Peyer's patch (tissue), 4 donors: ENCODE results near the gene SPATA2.

Experiments used
- POLR2A ChIP-seq, 2 donors: fragments of 450-650 bp; IDR thresholded peaks; one replicate each; pipeline ENCODE4 v1.5.1; 2017; ENCODE audit warnings: antibody characterized with exemption in 2 of 2, mild to moderate bottlenecking in 2 of 2, moderate library complexity in 2 of 2
- TF ChIP-seq, protein P1 (sequence below), 6 experiments: fragments of 450-650 bp in 4 of 6; fragments of 200-600 bp in 2 of 6; sonication (generic) in 1 of 6; IDR thresholded peaks; one replicate each; pipeline ENCODE4 v1.5.1; 2017 to 2019; ENCODE audit warnings: antibody characterized with exemption in 6 of 6, mild to moderate bottlenecking in 3 of 6, moderate library complexity in 1 of 6

DNA sequence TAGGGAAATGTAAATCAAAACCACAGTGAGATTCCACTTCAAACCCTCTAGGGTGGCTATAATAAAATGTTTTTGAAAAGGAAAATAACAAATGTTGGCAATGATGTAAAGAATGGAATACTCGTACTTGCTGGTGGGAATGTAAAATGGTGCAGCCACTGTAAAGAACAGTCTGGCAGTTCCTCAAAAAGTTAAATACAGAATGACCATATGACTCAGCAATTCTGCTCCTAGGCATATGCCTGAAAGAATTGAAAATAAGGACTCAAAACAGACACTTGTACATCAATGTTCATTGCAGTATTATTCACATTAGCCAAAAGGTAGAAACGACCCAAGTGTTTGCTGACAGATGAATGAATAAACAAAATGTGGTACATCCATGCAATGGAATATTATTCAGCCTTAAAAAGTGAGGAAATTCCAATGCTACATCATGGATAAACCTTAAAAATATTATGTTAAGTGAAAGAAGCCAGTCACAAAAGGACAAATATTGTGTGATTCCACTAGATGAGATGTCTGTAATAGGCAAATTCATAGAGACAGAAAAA, 10.6 kb upstream of the SPATA2 start:
- TF ChIP-seq POLR2A (IDR thresholded peaks at IDR 0.05) = no peak
- TF ChIP-seq, protein P1, sequence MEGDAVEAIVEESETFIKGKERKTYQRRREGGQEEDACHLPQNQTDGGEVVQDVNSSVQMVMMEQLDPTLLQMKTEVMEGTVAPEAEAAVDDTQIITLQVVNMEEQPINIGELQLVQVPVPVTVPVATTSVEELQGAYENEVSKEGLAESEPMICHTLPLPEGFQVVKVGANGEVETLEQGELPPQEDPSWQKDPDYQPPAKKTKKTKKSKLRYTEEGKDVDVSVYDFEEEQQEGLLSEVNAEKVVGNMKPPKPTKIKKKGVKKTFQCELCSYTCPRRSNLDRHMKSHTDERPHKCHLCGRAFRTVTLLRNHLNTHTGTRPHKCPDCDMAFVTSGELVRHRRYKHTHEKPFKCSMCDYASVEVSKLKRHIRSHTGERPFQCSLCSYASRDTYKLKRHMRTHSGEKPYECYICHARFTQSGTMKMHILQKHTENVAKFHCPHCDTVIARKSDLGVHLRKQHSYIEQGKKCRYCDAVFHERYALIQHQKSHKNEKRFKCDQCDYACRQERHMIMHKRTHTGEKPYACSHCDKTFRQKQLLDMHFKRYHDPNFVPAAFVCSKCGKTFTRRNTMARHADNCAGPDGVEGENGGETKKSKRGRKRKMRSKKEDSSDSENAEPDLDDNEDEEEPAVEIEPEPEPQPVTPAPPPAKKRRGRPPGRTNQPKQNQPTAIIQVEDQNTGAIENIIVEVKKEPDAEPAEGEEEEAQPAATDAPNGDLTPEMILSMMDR (IDR thresholded peaks at IDR 0.05) = no peak
